Dendritic cell treated with granulocyte-macrophage colony-stimulating factor and Interleukin-4, amounts not matched to agents 40 ng/mL and 50 ng/mL, for 4 days (primary cell): ENCODE measurements around the gene CAPN8.

Source experiments
- H3K27ac Mint-ChIP-seq: one replicate; pipeline ENCODE4 v1.8.0; 2022; ENCODE audit warnings: mild to moderate bottlenecking, mixed read lengths
- H3K27me3 Mint-ChIP-seq: one replicate; pipeline ENCODE4 v1.8.0; 2022; ENCODE audit warnings: mild to moderate bottlenecking, mixed read lengths
- H3K36me3 Mint-ChIP-seq: one replicate; pipeline ENCODE4 v1.8.0; 2022; ENCODE audit warnings: low read depth, mixed read lengths
- H3K4me1 Mint-ChIP-seq: one replicate; pipeline ENCODE4 v1.8.0; 2022; ENCODE audit warnings: low read depth, mixed read lengths
- H3K4me3 Mint-ChIP-seq: one replicate; pipeline ENCODE4 v1.8.0; 2022; ENCODE audit warnings: mild to moderate bottlenecking, moderate library complexity, mixed read lengths
- H3K9me3 Mint-ChIP-seq: one replicate; pipeline ENCODE4 v1.8.0; 2022; ENCODE audit warnings: mixed read lengths
- intact Hi-C: fragments of 100-400 bp; cut with micrococcal nuclease; formaldehyde crosslinking; loops from one replicate; pipeline ENCODE4 v1.15.0; 2022

Gene CAPN8

GRCh38 chr1:223683586-223684487 lies 18.3 kb upstream of the CAPN8 start:
- Mint-ChIP-seq H3K36me3 (no peaks in the 10 kb centered on the region), H3K27me3 (peaks cover 20% of the 10 kb centered on the region), H3K27ac (no peak overlapping the region), H3K4me3 (no peak overlapping the region), H3K4me1 (peaks cover 7% of the 10 kb centered on the region), H3K9me3 (no peaks in the 10 kb centered on the region)
- intact Hi-C loops = loop anchor here (2.0 kb wide), 1 partner anchor 151 kb away; no protein-coding TSS in a partner anchor

GRCh38 chr1:223682502-223682901 lies 17.0 kb upstream of the CAPN8 start:
- H3K4me1 Mint-ChIP-seq = peaks cover 9% of the 10 kb centered on the region
- H3K27ac Mint-ChIP-seq = no peak overlapping the region
- H3K9me3 Mint-ChIP-seq = no peaks in the 10 kb centered on the region
- H3K4me3 Mint-ChIP-seq = no peak overlapping the region
- intact Hi-C loops = no loop called here
- H3K36me3 Mint-ChIP-seq = no peaks in the 10 kb centered on the region
- H3K27me3 Mint-ChIP-seq = peaks cover 17% of the 10 kb centered on the region

- no peak overlapping the region for H3K27ac Mint-ChIP-seq
- peaks cover 16% of the 10 kb centered on the region for H3K4me1 Mint-ChIP-seq
- H3K4me3 Mint-ChIP-seq = no peak overlapping the region
- peaks cover 17% of the 10 kb centered on the region for H3K27me3 Mint-ChIP-seq
- peaks cover 13% of the 10 kb centered on the region for H3K9me3 Mint-ChIP-seq
- peaks cover 9% of the 10 kb centered on the region for H3K36me3 Mint-ChIP-seq
- intact Hi-C loops = no loop called here
Observed at GRCh38 chr1:223680188-223680587, 14.7 kb upstream of the CAPN8 start.

- Mint-ChIP-seq H3K36me3 (peaks cover 21% of the 10 kb centered on the region), H3K27me3 (peaks cover 13% of the 10 kb centered on the region), H3K4me1 (peaks cover 30% of the 10 kb centered on the region), H3K9me3 (peaks cover 26% of the 10 kb centered on the region), H3K4me3 (no peak overlapping the region), H3K27ac (no peak overlapping the region)
- intact Hi-C loops = loop anchor here (10.0 kb wide), 1 partner anchor 534 kb away; the partner anchor contains the start of gene TLR5
Observed at GRCh38 chr1:223678841-223679240, 13.3 kb upstream of the CAPN8 start.

- Mint-ChIP-seq H3K9me3 (peaks cover 33% of the 10 kb centered on the region), H3K27me3 (peaks cover 1% of the 10 kb centered on the region), H3K4me1 (peaks cover 29% of the 10 kb centered on the region), H3K4me3 (no peak overlapping the region), H3K36me3 (peaks cover 25% of the 10 kb centered on the region), H3K27ac (peak overlapping the region; percentile 75)
- intact Hi-C loops = loop anchor here (10.0 kb wide), 1 partner anchor 530 kb away; the partner anchor contains the start of gene TLR5
Observed at GRCh38 chr1:223674119-223674890, 8.8 kb upstream of the CAPN8 start.

GRCh38 chr1:223670458-223671159 lies 5.1 kb upstream of the CAPN8 start:
- Mint-ChIP-seq H3K27me3 (peaks cover 5% of the 10 kb centered on the region), H3K4me1 (peaks cover 18% of the 10 kb centered on the region), H3K27ac (no peak overlapping the region), H3K4me3 (no peak overlapping the region), H3K36me3 (peaks cover 21% of the 10 kb centered on the region), H3K9me3 (peaks cover 24% of the 10 kb centered on the region)
- intact Hi-C loops = loop anchor here (10.0 kb wide), 1 partner anchor 526 kb away; the partner anchor contains the start of gene TLR5

GRCh38 chr1:223669003-223669795 lies 3.7 kb upstream of the CAPN8 start:
- intact Hi-C loops = no loop called here
- peaks cover 5% of the 10 kb centered on the region for H3K27me3 Mint-ChIP-seq
- no peak overlapping the region for H3K27ac Mint-ChIP-seq
- H3K36me3 Mint-ChIP-seq = peaks cover 8% of the 10 kb centered on the region
- no peak overlapping the region for H3K4me3 Mint-ChIP-seq
- H3K4me1 Mint-ChIP-seq = peaks cover 4% of the 10 kb centered on the region
- peaks cover 10% of the 10 kb centered on the region for H3K9me3 Mint-ChIP-seq

GRCh38 chr1:223667484-223668182 lies 2.1 kb upstream of the CAPN8 start:
- Mint-ChIP-seq H3K4me1 (peaks cover 3% of the 10 kb centered on the region), H3K4me3 (no peak overlapping the region), H3K27me3 (peaks cover 14% of the 10 kb centered on the region), H3K36me3 (no peaks in the 10 kb centered on the region), H3K27ac (no peak overlapping the region), H3K9me3 (no peaks in the 10 kb centered on the region)
- intact Hi-C loops = no loop called here

- H3K4me3 Mint-ChIP-seq = no peak overlapping the region
- no peaks in the 10 kb centered on the region for H3K9me3 Mint-ChIP-seq
- H3K36me3 Mint-ChIP-seq = no peaks in the 10 kb centered on the region
- H3K4me1 Mint-ChIP-seq = peaks cover 3% of the 10 kb centered on the region
- peaks cover 22% of the 10 kb centered on the region for H3K27me3 Mint-ChIP-seq
- intact Hi-C loops = no loop called here
- H3K27ac Mint-ChIP-seq = no peak overlapping the region
Observed at GRCh38 chr1:223664106-223664505, 1.4 kb downstream of the CAPN8 start.

GRCh38 chr1:223662943-223663342 lies 2.6 kb downstream of the CAPN8 start:
- intact Hi-C loops = no loop called here
- Mint-ChIP-seq H3K4me3 (no peak overlapping the region), H3K36me3 (no peaks in the 10 kb centered on the region), H3K27ac (no peak overlapping the region), H3K9me3 (no peaks in the 10 kb centered on the region), H3K4me1 (peaks cover 3% of the 10 kb centered on the region), H3K27me3 (peaks cover 19% of the 10 kb centered on the region)

- H3K27ac Mint-ChIP-seq = no peak overlapping the region
- peaks cover 22% of the 10 kb centered on the region for H3K27me3 Mint-ChIP-seq
- peaks cover 3% of the 10 kb centered on the region for H3K4me1 Mint-ChIP-seq
- no peaks in the 10 kb centered on the region for H3K36me3 Mint-ChIP-seq
- intact Hi-C loops = no loop called here
- no peaks in the 10 kb centered on the region for H3K9me3 Mint-ChIP-seq
- no peak overlapping the region for H3K4me3 Mint-ChIP-seq
Observed at GRCh38 chr1:223659711-223660110, 5.8 kb downstream of the CAPN8 start.

- no peaks in the 10 kb centered on the region for H3K36me3 Mint-ChIP-seq
- no peaks in the 10 kb centered on the region for H3K4me1 Mint-ChIP-seq
- H3K9me3 Mint-ChIP-seq = no peaks in the 10 kb centered on the region
- intact Hi-C loops = no loop called here
- no peak overlapping the region for H3K27ac Mint-ChIP-seq
- no peak overlapping the region for H3K4me3 Mint-ChIP-seq
- peaks cover 16% of the 10 kb centered on the region for H3K27me3 Mint-ChIP-seq
Observed at GRCh38 chr1:223657978-223658377, 7.5 kb downstream of the CAPN8 start.
